H1 (cell line): ENCODE measurements around the gene ABCA5. TPM values are rescaled to one million over a fixed set of nuclear protein-coding genes. Genes with fewer than 3 reads are reported as not detected.

Experiments
- BACH1 ChIP-seq: IDR thresholded peaks from 2 replicates; pipeline ENCODE4 v1.6.1; 2012; ENCODE audit warnings: low read length, improper control_type of control experiment
- CEBPB ChIP-seq: IDR thresholded peaks from 2 replicates; pipeline ENCODE4 v1.6.1; 2012; ENCODE audit warnings: low read depth, low read length
- FOSL1 ChIP-seq: IDR thresholded peaks from 2 replicates; pipeline ENCODE4 v1.6.1; 2011; ENCODE audit warnings: mild to moderate bottlenecking, low read depth, low read length, moderate library complexity; ENCODE audit not compliant: insufficient read depth
- polyA plus RNA-seq, 7 experiments: library from polyadenylated mRNA; depleted of rRNA in 3 of 7; stranded (reverse) in 5 of 7; unstranded in 2 of 7; fragments of >200 nt in 5 of 7; fragments of 200-250 nt in 2 of 7; gene quantifications; 1 replicate in 5 of 7; 2 replicates in 1 of 7; 4 replicates in 1 of 7; pipeline versions ENCODE4 v1.2.1 to v1.2.3, GENCODE V29; 2011 to 2013; ENCODE audit warnings: missing spikeins in 2 of 7, mixed read lengths in 2 of 7
- total RNA-seq: library from RNA; stranded (reverse); fragmentation: NEBNext Ultra II Directional; extraction: Animal tissue kit (Norgen Biotek cat#: 25700); gene quantifications from 2 replicates; pipeline ENCODE4 v1.2.1, GENCODE V29; 2021
- TF ChIP-seq, protein P1 (sequence below): IDR thresholded peaks from 2 replicates; pipeline ENCODE4 v1.6.1; 2012; ENCODE audit warnings: inconsistent platforms

Gene ABCA5
- total and polyA plus RNA-seq, 2 of the 8 experiments (the other 6 are each of a cell fraction or from before 2014, with no cell fraction given): 1.3 to 4.1 TPM

DNA sequence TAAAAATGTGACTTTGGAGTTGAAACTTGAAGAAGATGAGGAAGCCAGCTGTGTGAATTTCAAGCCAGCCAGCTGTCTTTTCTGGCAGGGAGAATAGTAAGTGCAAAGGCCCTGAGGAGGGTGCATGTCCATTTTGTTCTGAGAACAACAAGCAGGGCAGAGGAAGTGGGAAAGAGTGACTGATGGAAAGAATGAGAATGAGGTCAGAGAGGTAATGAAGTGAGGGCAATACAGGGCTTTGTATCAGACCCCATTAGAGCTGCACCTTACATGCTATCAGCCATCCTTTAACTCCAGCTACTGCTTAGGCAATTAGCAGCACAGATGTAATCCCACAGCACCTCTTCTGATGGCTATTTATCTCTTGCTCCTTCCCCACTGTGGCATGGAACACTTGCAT, 34.2 kb upstream of the ABCA5 start (continued):
- TF ChIP-seq BACH1 (no peak), CEBPB (no peak), FOSL1 (no peak)
- TF ChIP-seq, protein P1, sequence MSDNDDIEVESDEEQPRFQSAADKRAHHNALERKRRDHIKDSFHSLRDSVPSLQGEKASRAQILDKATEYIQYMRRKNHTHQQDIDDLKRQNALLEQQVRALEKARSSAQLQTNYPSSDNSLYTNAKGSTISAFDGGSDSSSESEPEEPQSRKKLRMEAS: no peak
